Lung (tissue), 12 donors: ENCODE results near the gene CERS5. TPM values are rescaled to one million over a fixed set of nuclear protein-coding genes. Genes with fewer than 3 reads are reported as not detected.

Source experiments
- ATAC-seq: fragments of 200-7000 bp; cut with Tn5 transposase; one replicate; pipeline ENCODE4 v1.9.1; 2020; ENCODE audit warnings: moderate number of reproducible peaks; ENCODE audit not compliant: insufficient read depth, low FRiP score
- DNase-seq, 3 donors: peaks; one replicate each; pipeline ENCODE4 v3.0.0-alpha.2; 2013 to 2017
- H3K27ac ChIP-seq, 2 donors: one replicate each; pipeline ENCODE4 v1.5.1; 2013; ENCODE audit warnings: mild to moderate bottlenecking in 2 of 2, moderate library complexity in 2 of 2, control low read depth in 1 of 2, inconsistent platforms in 1 of 2, low read depth in 1 of 2, low read length in 1 of 2
- H3K27me3 ChIP-seq, 3 donors: one replicate each; pipeline ENCODE4 v1.5.1; 2013; ENCODE audit warnings: low read length in 2 of 3; ENCODE audit not compliant: control insufficient read depth in 3 of 3, insufficient read depth in 3 of 3
- H3K36me3 ChIP-seq, 4 donors: one replicate each; pipeline ENCODE4 v1.5.1; 2013; ENCODE audit warnings: low read length in 4 of 4, mild to moderate bottlenecking in 1 of 4, moderate library complexity in 1 of 4; ENCODE audit not compliant: control insufficient read depth in 4 of 4, insufficient read depth in 4 of 4
- H3K4me1 ChIP-seq, 5 donors: one replicate each; pipeline ENCODE4 v1.5.1; 2013; ENCODE audit warnings: low read length in 5 of 5, mild to moderate bottlenecking in 2 of 5, moderate library complexity in 1 of 5; ENCODE audit not compliant: control insufficient read depth in 5 of 5, insufficient read depth in 5 of 5
- H3K4me3 ChIP-seq: one replicate; pipeline ENCODE4 v1.5.1; 2013; ENCODE audit warnings: mild to moderate bottlenecking, control low read depth, moderate library complexity
- H3K9ac ChIP-seq, 2 donors: one replicate each; pipeline ENCODE4 v1.5.1; 2013; ENCODE audit warnings: low read length in 2 of 2, control low read depth in 1 of 2; ENCODE audit not compliant: insufficient read depth in 1 of 2
- H3K9me3 ChIP-seq, 4 donors: one replicate each; pipeline ENCODE4 v1.5.1; 2013; ENCODE audit warnings: low read length in 3 of 4, mild to moderate bottlenecking in 1 of 4, moderate library complexity in 1 of 4; ENCODE audit not compliant: control insufficient read depth in 4 of 4, insufficient read depth in 3 of 4
- WGBS, 2 donors: extraction: QIAGEN DNeasy Blood & Tissue Kit; methylation state at CpG; one replicate each; pipeline ENCODE4 v1.1.7; 2013; 5-methylcytosine and 5-hydroxymethylcytosine counted together
- polyA plus RNA-seq, 2 donors: library from polyadenylated mRNA; stranded (reverse); fragments of 200-250 nt; gene quantifications; one replicate each; pipeline ENCODE4 v1.2.1, GENCODE V29; 2013
- total RNA-seq, 2 donors: library from RNA; depleted of rRNA in 1 of 2; stranded (reverse); fragments of >200 nt in 1 of 2; gene quantifications; one replicate each; pipeline ENCODE4 v1.2.1, GENCODE V29; 2014 to 2021
- TF ChIP-seq, protein P1 (sequence below): IDR thresholded peaks from 2 replicates; pipeline ENCODE4 v1.5.1; 2012; ENCODE audit warnings: mild to moderate bottlenecking; ENCODE audit errors: control extremely low read depth, extremely low read depth
- donor health status: control.
- donor health status: control.
- donor health status: Bipolar disorder and iron deficiency.
- donor health status: healthy.
- donor health status: DM: yes; HTN: yes; CAD: no.

Gene CERS5
- total and polyA plus RNA-seq, 4 donors: 32.6 to 54.0 (median 37.8) TPM

DNA sequence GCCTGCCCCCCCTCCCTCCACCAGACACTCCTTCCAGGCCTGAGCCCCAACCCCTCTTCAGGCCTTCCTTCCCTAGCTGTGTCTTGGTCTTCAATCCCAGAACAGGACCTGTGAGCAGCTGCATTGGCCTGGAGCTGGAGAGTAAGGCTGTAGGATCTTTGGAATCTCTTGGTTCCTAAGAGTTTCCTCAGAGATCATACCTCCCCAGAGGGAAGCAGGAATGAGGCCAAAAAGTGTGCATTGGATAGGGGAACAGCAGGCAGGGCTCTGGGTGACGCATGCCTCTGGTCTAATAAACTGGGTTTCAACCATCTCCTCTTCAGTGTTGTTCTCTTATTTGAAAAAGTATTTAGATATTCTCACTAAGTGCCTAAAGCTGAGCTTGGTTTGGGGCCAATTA lies 83.9 kb downstream of the CERS5 start:
- peaks cover 0 to 6% (median 0%) of the 10 kb centered on the region in 5 donors for H3K4me1 ChIP-seq
- H3K36me3 ChIP-seq: peaks cover 0 to 8% (median 2%) of the 10 kb centered on the region in 4 donors
- H3K9me3 ChIP-seq: no peaks in the 10 kb centered on the region
- TF ChIP-seq, protein P1, sequence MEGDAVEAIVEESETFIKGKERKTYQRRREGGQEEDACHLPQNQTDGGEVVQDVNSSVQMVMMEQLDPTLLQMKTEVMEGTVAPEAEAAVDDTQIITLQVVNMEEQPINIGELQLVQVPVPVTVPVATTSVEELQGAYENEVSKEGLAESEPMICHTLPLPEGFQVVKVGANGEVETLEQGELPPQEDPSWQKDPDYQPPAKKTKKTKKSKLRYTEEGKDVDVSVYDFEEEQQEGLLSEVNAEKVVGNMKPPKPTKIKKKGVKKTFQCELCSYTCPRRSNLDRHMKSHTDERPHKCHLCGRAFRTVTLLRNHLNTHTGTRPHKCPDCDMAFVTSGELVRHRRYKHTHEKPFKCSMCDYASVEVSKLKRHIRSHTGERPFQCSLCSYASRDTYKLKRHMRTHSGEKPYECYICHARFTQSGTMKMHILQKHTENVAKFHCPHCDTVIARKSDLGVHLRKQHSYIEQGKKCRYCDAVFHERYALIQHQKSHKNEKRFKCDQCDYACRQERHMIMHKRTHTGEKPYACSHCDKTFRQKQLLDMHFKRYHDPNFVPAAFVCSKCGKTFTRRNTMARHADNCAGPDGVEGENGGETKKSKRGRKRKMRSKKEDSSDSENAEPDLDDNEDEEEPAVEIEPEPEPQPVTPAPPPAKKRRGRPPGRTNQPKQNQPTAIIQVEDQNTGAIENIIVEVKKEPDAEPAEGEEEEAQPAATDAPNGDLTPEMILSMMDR: no peak
- H3K27ac ChIP-seq: no peak overlapping the region
- H3K4me3 ChIP-seq: no peak overlapping the region
- WGBS, 2 donors: 91 to 100% methylated on average over 1 of the region's 1 CpG
- H3K9ac ChIP-seq: no peak overlapping the region
- ATAC-seq (no peak), DNase-seq (no peak)
- H3K27me3 ChIP-seq: no peaks in the 10 kb centered on the region

DNA sequence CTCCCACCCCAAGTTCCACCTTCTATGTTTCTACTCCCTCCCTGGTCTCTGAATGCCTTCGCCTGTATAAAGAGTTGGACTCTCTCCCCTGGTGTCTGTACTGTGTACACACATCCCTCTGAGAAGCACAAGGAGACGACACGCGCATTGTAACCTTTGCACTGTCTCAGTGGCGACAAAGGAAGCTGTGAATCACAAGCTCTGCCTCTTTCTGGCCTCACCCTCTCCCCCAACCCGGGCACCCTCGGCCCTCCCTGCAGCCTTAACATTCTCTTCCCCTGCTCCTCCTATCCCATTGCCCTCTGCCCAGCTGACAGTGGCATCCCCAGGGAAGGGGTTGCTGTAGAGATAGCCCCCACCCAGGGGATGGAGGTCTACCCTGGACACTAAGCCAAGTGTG lies 84.5 kb downstream of the CERS5 start:
- DNase-seq (no peak), ATAC-seq (no peak)
- Histone ChIP-seq H3K9me3 (no peaks in the 10 kb centered on the region), H3K9ac (no peak overlapping the region), H3K4me3 (no peak overlapping the region), H3K27me3 (no peaks in the 10 kb centered on the region), H3K4me1 (peaks cover 0 to 6% (median 0%) of the 10 kb centered on the region in 5 donors), H3K36me3 (peaks cover 0 to 8% (median 2%) of the 10 kb centered on the region in 4 donors), H3K27ac (no peak overlapping the region)
- WGBS, 2 donors: 88 to 94% methylated on average over 7 of the region's 7 CpGs
- TF ChIP-seq, protein P1: no peak

DNA sequence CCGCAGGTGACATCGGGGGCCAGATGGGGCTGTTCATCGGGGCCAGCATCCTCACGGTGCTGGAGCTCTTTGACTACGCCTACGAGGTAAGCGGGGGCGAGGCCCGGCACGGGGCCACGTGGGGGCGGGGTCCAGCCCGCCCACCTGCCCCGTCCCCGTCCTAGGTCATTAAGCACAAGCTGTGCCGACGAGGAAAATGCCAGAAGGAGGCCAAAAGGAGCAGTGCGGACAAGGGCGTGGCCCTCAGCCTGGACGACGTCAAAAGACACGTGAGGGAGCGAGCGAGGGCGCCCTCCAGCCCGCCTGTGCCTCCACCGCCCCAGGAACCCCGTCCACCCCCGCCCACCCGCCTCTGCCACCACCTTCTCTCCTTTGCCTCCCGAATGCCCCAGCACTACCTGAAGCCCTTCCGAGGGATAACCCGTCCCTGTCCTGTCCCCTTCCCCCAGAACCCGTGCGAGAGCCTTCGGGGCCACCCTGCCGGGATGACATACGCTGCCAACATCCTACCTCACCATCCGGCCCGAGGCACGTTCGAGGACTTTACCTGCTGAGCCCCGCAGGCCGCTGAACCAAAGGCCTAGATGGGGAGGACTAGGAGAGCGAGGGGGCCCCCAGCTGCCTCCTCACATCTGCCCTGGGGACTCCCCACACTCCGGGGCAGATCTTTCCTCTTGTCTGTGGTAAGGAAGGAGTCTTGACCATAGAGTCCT lies 85.9 kb downstream of the CERS5 start:
- Histone ChIP-seq H3K9me3 (no peaks in the 10 kb centered on the region), H3K4me3 (no peak overlapping the region), H3K27ac (no peak overlapping the region), H3K9ac (no peak overlapping the region), H3K36me3 (no peaks in the 10 kb centered on the region), H3K27me3 (no peaks in the 10 kb centered on the region), H3K4me1 (peaks cover 0 to 6% (median 0%) of the 10 kb centered on the region in 5 donors)
- ATAC-seq: no peak
- TF ChIP-seq, protein P1: no peak
- WGBS, 2 donors: 55 to 66% methylated on average over 46 of the region's 46 CpGs
- DNase-seq: no peak

DNA sequence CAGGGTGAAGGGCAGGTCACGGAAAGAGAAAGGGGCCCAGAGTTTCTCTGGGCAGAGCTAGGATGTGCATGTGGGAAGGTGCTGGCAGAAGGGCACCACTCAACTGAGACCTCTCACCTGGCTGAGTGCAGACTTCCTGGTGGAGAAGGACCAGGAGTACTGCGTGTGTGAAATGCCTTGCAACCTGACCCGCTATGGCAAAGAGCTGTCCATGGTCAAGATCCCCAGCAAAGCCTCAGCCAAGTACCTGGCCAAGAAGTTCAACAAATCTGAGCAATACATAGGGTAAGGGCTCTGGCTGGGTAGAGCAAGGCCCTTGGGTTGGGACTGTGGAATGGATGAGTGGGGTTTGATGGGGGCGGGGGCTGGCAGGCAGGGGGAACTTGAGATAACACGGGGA lies 87.4 kb downstream of the CERS5 start:
- Histone ChIP-seq H3K9me3 (no peaks in the 10 kb centered on the region), H3K9ac (no peak overlapping the region), H3K4me1 (peaks cover 0 to 4% (median 2%) of the 10 kb centered on the region in 5 donors), H3K27me3 (no peaks in the 10 kb centered on the region), H3K27ac (no peak overlapping the region), H3K4me3 (no peak overlapping the region), H3K36me3 (no peaks in the 10 kb centered on the region)
- TF ChIP-seq, protein P1: no peak
- DNase-seq: no peak
- ATAC-seq: no peak
- WGBS, 2 donors: 82 to 93% methylated on average over 5 of the region's 5 CpGs
